HEK293 (cell line): ENCODE results near the gene EFCAB11.

Experiments used
- EGR2 ChIP-seq: fragments of 450-650 bp; formaldehyde crosslinking; IDR thresholded peaks from 2 replicates; pipeline ENCODE4 v1.5.1; 2016; ENCODE audit warnings: low read depth, missing biosample characterization, missing genetic modification characterization
- FEZF1 ChIP-seq: fragments of 450-650 bp; formaldehyde crosslinking; IDR thresholded peaks from 2 replicates; pipeline ENCODE4 v1.5.1; 2016; ENCODE audit warnings: missing biosample characterization, missing genetic modification characterization
- GLI4 ChIP-seq: fragments of 450-650 bp; formaldehyde crosslinking; IDR thresholded peaks from 2 replicates; pipeline ENCODE4 v1.5.1; 2016; ENCODE audit warnings: missing biosample characterization, missing genetic modification characterization
- INSM2 ChIP-seq: fragments of 450-650 bp; formaldehyde crosslinking; IDR thresholded peaks from 2 replicates; pipeline ENCODE4 v1.5.1; 2016; ENCODE audit warnings: missing biosample characterization, missing genetic modification characterization
- PRDM4 ChIP-seq: fragments of 450-650 bp; formaldehyde crosslinking; IDR thresholded peaks from 2 replicates; pipeline ENCODE4 v1.5.1; 2017; ENCODE audit warnings: missing biosample characterization, missing genetic modification characterization
- SALL2 ChIP-seq: fragments of 450-650 bp; formaldehyde crosslinking; IDR thresholded peaks from 2 replicates; pipeline ENCODE4 v1.5.0; 2017; ENCODE audit warnings: missing biosample characterization, mild to moderate bottlenecking, missing genetic modification characterization, borderline replicate concordance
- TRIM28 ChIP-seq: IDR thresholded peaks from 2 replicates; pipeline ENCODE4 v1.6.1; 2011; ENCODE audit warnings: low read length, control low read depth, borderline replicate concordance
- ZBTB20 ChIP-seq: fragments of 450-650 bp; formaldehyde crosslinking; IDR thresholded peaks from 2 replicates; pipeline ENCODE4 v1.5.1; 2016; ENCODE audit warnings: missing biosample characterization, missing genetic modification characterization
- ZBTB26 ChIP-seq: fragments of 450-650 bp; formaldehyde crosslinking; optimal IDR thresholded peaks from 2 replicates; pipeline ENCODE3; 2016; ENCODE audit warnings: missing biosample characterization, mild to moderate bottlenecking, missing genetic modification characterization
- ZBTB7A ChIP-seq: fragments of 450-650 bp; formaldehyde crosslinking; IDR thresholded peaks from 2 replicates; pipeline ENCODE4 v1.5.1; 2016; ENCODE audit warnings: low read depth, missing biosample characterization, missing genetic modification characterization
- ZNF10 ChIP-seq: fragments of 450-650 bp; formaldehyde crosslinking; IDR thresholded peaks from 2 replicates; pipeline ENCODE4 v1.5.1; 2017; ENCODE audit warnings: missing biosample characterization, missing genetic modification characterization
- ZNF114 ChIP-seq: fragments of 450-650 bp; formaldehyde crosslinking; IDR thresholded peaks from 2 replicates; pipeline ENCODE4 v1.5.0; 2017; ENCODE audit warnings: missing biosample characterization, missing genetic modification characterization
- ZNF121 ChIP-seq: fragments of 450-650 bp; formaldehyde crosslinking; IDR thresholded peaks from 2 replicates; pipeline ENCODE4 v1.5.1; 2016; ENCODE audit warnings: missing biosample characterization, missing genetic modification characterization
- ZNF148 ChIP-seq: fragments of 450-650 bp; formaldehyde crosslinking; IDR thresholded peaks from 2 replicates; pipeline ENCODE4 v1.5.0; 2017; ENCODE audit warnings: missing biosample characterization, missing genetic modification characterization, borderline replicate concordance
- ZNF157 ChIP-seq: fragments of 450-650 bp; formaldehyde crosslinking; IDR thresholded peaks from 2 replicates; pipeline ENCODE4 v1.5.1; 2016; ENCODE audit warnings: missing biosample characterization, missing genetic modification characterization
- ZNF174 ChIP-seq: fragments of 450-650 bp; formaldehyde crosslinking; IDR thresholded peaks from 2 replicates; pipeline ENCODE4 v1.5.0; 2017; ENCODE audit warnings: missing biosample characterization, mild to moderate bottlenecking, missing genetic modification characterization
- ZNF184 ChIP-seq: fragments of 450-650 bp; IDR thresholded peaks from 2 replicates; pipeline ENCODE4 v1.5.1; 2018; ENCODE audit warnings: missing biosample characterization, mild to moderate bottlenecking, missing genetic modification characterization
- ZNF202 ChIP-seq: fragments of 450-650 bp; formaldehyde crosslinking; IDR thresholded peaks from 2 replicates; pipeline ENCODE4 v1.5.1; 2016; ENCODE audit warnings: missing biosample characterization, missing genetic modification characterization, borderline replicate concordance
- ZNF248 ChIP-seq: fragments of 450-650 bp; formaldehyde crosslinking; IDR thresholded peaks from 2 replicates; pipeline ENCODE4 v1.5.1; 2017; ENCODE audit warnings: missing biosample characterization, missing genetic modification characterization
- ZNF514 ChIP-seq: fragments of 450-650 bp; formaldehyde crosslinking; IDR thresholded peaks from 2 replicates; pipeline ENCODE4 v1.5.1; 2016; ENCODE audit warnings: missing biosample characterization, missing genetic modification characterization
- ZNF518A ChIP-seq: fragments of 450-650 bp; formaldehyde crosslinking; conservative IDR thresholded peaks from 2 replicates; pipeline ENCODE4 v1.5.1; 2016; ENCODE audit warnings: low read depth, missing biosample characterization, missing genetic modification characterization
- ZNF629 ChIP-seq: fragments of 450-650 bp; formaldehyde crosslinking; IDR thresholded peaks from 2 replicates; pipeline ENCODE4 v1.5.1; 2017; ENCODE audit warnings: missing biosample characterization, missing genetic modification characterization
- ZSCAN5A ChIP-seq: fragments of 450-650 bp; formaldehyde crosslinking; IDR thresholded peaks from 2 replicates; pipeline ENCODE4 v1.5.1; 2016; ENCODE audit warnings: missing biosample characterization, missing genetic modification characterization

Gene EFCAB11

GRCh38 chr14:89954070-89955021, at the start of gene EFCAB11 (continued):
- no peak for TF ChIP-seq ZNF148 (tag by site-specific recombination)
- no peak for TF ChIP-seq ZNF114 (tag by site-specific recombination)
- peak; percentile 31; the same call in 1 of the 2 replicates for TF ChIP-seq ZNF518A
- TF ChIP-seq ZNF184 (tag by site-specific recombination): no peak
- no peak for TF ChIP-seq ZNF514 (tag by site-specific recombination)
- TF ChIP-seq ZNF10: no peak
- no peak for TF ChIP-seq GLI4 (tag by site-specific recombination)
- peak; percentile 50 for TF ChIP-seq ZBTB26
- no peak for TF ChIP-seq PRDM4 (tag by site-specific recombination)
- peak; percentile 86; the same call in 1 of the 2 replicates for TF ChIP-seq ZBTB20 (tag by site-specific recombination)
- peak; percentile 53 for TF ChIP-seq EGR2 (tag by site-specific recombination)
- no peak for TF ChIP-seq ZNF202 (tag by site-specific recombination)
- TF ChIP-seq ZBTB7A: no peak
- TF ChIP-seq ZNF629: peak; percentile 44; the same call in 1 of the 2 replicates
- TF ChIP-seq ZSCAN5A (tag by site-specific recombination): 0 out of 2 replicates have a peak, but pooled peaks have one; percentile 25
- peak; percentile 59 for TF ChIP-seq TRIM28
- no peak for TF ChIP-seq SALL2 (tag by site-specific recombination)
- TF ChIP-seq ZNF248 (tag by site-specific recombination): no peak
- TF ChIP-seq ZNF157: no peak
- TF ChIP-seq INSM2 (tag by site-specific recombination): no peak
- TF ChIP-seq ZNF174 (tag by site-specific recombination): no peak
- TF ChIP-seq ZNF121 (tag by site-specific recombination): no peak
- TF ChIP-seq FEZF1: no peak
